Activated CD4-positive, alpha-beta T cell treated with anti-CD3 and anti-CD28 coated beads, Interleukin-2, amount 10 ng/mL, durations not matched to agents 24 days and 14 days (primary cell): Measurements from ENCODE around the gene TMEM156. TPM values are rescaled to one million over a fixed set of nuclear protein-coding genes. Genes with fewer than 3 reads are reported as not detected.
"Not testable (repeated sequence)": the region's sequence is repeated elsewhere in the genome, so short reads cannot be mapped to it uniquely, and the experiment has no call there.

Source experiments
- DNase-seq: peaks from one replicate; pipeline ENCODE4 v3.0.0; 2022
- H3K27ac Mint-ChIP-seq: one replicate; pipeline ENCODE4 v1.8.0; 2022; ENCODE audit warnings: mild to moderate bottlenecking, mixed read lengths
- H3K27me3 Mint-ChIP-seq: one replicate; pipeline ENCODE4 v1.8.0; 2022; ENCODE audit warnings: mixed read lengths
- H3K36me3 Mint-ChIP-seq: one replicate; pipeline ENCODE4 v1.8.0; 2022; ENCODE audit warnings: low read depth, mild to moderate bottlenecking, mixed read lengths
- H3K4me1 Mint-ChIP-seq: one replicate; pipeline ENCODE4 v1.8.0; 2021; ENCODE audit warnings: mixed read lengths
- H3K4me3 Mint-ChIP-seq: one replicate; pipeline ENCODE4 v1.8.0; 2022; ENCODE audit warnings: mild to moderate bottlenecking, moderate library complexity, mixed read lengths
- H3K9me3 Mint-ChIP-seq: one replicate; pipeline ENCODE4 v1.8.0; 2021; ENCODE audit warnings: mixed read lengths
- intact Hi-C: fragments of 100-400 bp; cut with micrococcal nuclease; formaldehyde crosslinking; loops from one replicate; pipeline ENCODE4 v1.15.1; 2023
- total RNA-seq: library from RNA; stranded (reverse); gene quantifications from 2 replicates; pipeline ENCODE4 v1.2.3, GENCODE V29; 2022

TMEM156 gene
- total RNA-seq, 1 donor from 2014 or later, result 26.9 TPM

- peak overlapping the region; percentile 87 for H3K27ac Mint-ChIP-seq
- H3K4me3 Mint-ChIP-seq, result no peak overlapping the region
- intact Hi-C loops, result loop anchor here (2.0 to 5.0 kb wide), 3 partner anchors 373 to 1002 kb away; no protein-coding TSS in a partner anchor
- H3K27me3 Mint-ChIP-seq, result no peaks in the 10 kb centered on the region
- peaks cover 72% of the 10 kb centered on the region for H3K36me3 Mint-ChIP-seq
- DNase-seq, result no peak
- no peaks in the 10 kb centered on the region for H3K9me3 Mint-ChIP-seq
- H3K4me1 Mint-ChIP-seq, result peaks cover 44% of the 10 kb centered on the region
Observed at GRCh38 chr4:38979511-38980230, 52.5 kb downstream of the TMEM156 start.

DNA sequence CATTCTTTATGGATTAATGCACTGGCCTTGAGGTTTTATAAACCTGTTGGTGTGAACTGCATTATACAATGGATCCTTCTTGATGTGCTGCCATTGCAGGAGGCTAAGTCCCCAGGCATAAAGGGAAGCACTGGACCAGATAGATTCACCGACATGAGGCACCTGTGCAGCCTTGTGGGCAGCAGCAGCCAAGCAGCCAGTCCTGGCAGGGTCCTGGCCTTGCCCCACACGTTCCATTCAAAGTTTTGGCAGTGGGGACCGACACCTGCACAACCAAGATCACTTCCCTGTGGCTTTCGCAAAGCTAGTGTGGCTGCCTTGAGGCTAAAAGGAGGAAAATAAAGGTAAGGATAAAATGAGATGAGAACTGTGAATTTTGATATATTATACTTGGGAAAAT, 53.1 kb downstream of the TMEM156 start:
- DNase-seq, result no peak
- H3K36me3 Mint-ChIP-seq, result peaks cover 68% of the 10 kb centered on the region
- H3K27me3 Mint-ChIP-seq, result no peaks in the 10 kb centered on the region
- no peaks in the 10 kb centered on the region for H3K9me3 Mint-ChIP-seq
- H3K27ac Mint-ChIP-seq, result no peak overlapping the region
- H3K4me3 Mint-ChIP-seq, result no peak overlapping the region
- intact Hi-C loops, result no loop called here
- H3K4me1 Mint-ChIP-seq, result peaks cover 38% of the 10 kb centered on the region

DNA sequence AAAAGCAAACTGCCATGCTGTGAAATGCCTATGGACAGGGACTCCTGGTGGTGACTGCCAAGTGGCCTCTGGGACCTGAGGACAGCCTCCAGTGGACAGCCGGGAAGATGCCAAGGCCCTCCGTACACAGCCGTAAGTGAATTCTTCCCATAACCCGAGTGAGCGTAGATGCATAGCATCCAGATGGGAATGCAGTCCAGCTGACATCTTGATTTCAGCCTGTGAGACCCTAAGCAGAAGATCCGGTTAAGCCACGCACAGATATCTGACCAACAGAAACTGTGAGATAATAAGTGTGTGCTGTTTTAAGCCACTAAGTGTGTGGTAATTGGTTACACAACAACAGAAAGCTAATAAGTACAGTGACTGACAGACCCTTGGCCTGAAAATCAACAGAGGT, 55.9 kb downstream of the TMEM156 start:
- H3K4me3 Mint-ChIP-seq, result no peak overlapping the region
- intact Hi-C loops, result no loop called here
- peaks cover 17% of the 10 kb centered on the region for H3K4me1 Mint-ChIP-seq
- H3K27me3 Mint-ChIP-seq, result no peaks in the 10 kb centered on the region
- no peak overlapping the region for H3K27ac Mint-ChIP-seq
- no peaks in the 10 kb centered on the region for H3K9me3 Mint-ChIP-seq
- peaks cover 54% of the 10 kb centered on the region for H3K36me3 Mint-ChIP-seq
- DNase-seq, result no peak

- H3K27me3 Mint-ChIP-seq, result no peaks in the 10 kb centered on the region
- DNase-seq, result no peak
- peaks cover 75% of the 10 kb centered on the region for H3K36me3 Mint-ChIP-seq
- peak overlapping the region; percentile 54 for H3K27ac Mint-ChIP-seq
- intact Hi-C loops, result no loop called here
- no peak overlapping the region for H3K4me3 Mint-ChIP-seq
- peaks cover 23% of the 10 kb centered on the region for H3K9me3 Mint-ChIP-seq
- H3K4me1 Mint-ChIP-seq, result peaks cover 25% of the 10 kb centered on the region
Observed at GRCh38 chr4:38968668-38969067, 63.5 kb downstream of the TMEM156 start.

DNA sequence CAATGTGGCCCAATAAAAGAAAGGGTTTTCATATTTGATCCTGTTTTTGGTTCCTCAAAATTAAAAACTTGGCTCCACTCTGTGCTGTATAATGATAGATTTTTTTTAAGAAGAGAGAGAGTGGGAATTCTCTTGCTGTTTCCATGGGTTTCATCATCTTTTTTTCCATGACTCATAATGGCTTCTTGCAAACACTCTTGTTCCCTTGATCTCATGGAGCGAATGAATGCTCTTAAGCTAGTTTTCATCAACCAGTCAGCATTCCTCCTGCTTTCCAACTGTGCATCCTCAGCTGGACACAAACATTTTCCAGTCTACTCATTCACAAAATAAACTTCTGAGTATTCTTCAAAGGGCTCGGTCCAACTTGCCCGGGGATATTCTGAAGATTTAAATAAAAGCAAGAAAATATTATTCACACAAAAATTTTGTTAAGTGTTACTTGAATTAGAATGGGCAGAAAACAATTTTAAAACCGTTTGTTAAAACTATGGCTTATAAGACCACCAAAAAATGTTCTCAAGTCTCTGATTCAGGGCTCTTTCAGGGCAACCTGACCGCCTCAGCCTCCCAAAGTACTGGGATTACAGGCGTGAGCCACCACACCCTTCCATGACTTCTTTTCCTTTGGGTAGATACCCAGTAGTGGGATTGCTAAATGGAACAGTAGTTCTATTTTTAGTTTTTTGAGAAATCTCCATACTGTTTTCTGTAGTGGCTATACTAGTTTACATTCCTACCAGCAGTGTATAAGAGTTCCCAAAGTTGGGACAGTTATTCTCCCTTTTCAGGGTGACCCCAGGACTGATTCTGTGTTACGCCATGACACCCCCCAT, 64.7 kb downstream of the TMEM156 start:
- H3K27me3 Mint-ChIP-seq, result no peaks in the 10 kb centered on the region
- intact Hi-C loops, result no loop called here
- H3K9me3 Mint-ChIP-seq, result peaks cover 27% of the 10 kb centered on the region
- H3K4me3 Mint-ChIP-seq, result peak overlapping the region; percentile 18
- H3K4me1 Mint-ChIP-seq, result peaks cover 25% of the 10 kb centered on the region
- no peak for DNase-seq
- peaks cover 79% of the 10 kb centered on the region for H3K36me3 Mint-ChIP-seq
- peak overlapping the region; percentile 80 for H3K27ac Mint-ChIP-seq

- DNase-seq, result no peak
- Mint-ChIP-seq H3K27me3 (no peaks in the 10 kb centered on the region), H3K4me3 (no peak overlapping the region), H3K9me3 (peaks cover 41% of the 10 kb centered on the region), H3K36me3 (peaks cover 85% of the 10 kb centered on the region), H3K4me1 (peaks cover 25% of the 10 kb centered on the region), H3K27ac (peak overlapping the region; percentile 81)
- intact Hi-C loops, result loop anchor here (1.0 kb wide), 1 partner anchor 8 kb away; no protein-coding TSS in a partner anchor
Observed at GRCh38 chr4:38965866-38966265, 66.3 kb downstream of the TMEM156 start.

DNA sequence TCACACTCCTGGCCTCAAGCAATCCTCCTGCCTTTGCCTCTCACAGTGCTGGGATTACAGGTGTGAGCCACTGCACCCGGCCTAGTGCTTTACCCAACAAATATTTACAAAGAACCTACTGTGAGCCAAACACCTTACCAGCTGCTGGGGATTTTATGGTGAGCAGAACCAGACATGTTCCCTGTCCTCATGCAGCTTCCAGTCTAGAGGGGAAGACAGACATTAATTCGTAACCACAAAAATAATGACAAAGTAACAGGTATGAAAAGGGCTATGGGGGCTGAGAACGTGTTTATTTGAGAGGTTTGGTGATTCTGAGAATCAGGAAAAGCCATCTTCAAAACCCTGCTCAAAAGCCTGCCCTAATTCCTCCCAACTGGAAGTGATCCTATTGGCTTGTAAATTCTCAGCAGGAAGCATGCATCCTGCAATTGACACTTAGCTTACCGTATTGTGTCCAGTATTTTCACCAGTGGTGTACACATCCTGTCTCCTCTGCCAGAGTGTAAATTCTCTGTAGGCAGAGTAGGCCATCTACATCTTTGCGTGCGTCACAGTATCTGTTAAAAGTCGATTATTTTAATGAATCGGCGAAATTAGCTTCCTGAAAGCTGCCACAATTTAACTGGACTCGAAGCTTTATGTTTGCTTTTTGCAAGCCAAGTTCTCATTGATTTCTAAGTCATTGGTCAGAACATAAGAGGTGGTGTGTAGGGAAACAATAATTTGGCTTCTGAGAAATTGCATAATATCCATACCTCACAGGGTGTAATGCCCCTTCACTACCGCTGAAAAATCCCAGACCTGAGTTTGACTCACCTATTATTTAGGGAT, 67.0 kb downstream of the TMEM156 start:
- Mint-ChIP-seq H3K36me3 (peaks cover 83% of the 10 kb centered on the region), H3K4me3 (no peak overlapping the region), H3K9me3 (peaks cover 44% of the 10 kb centered on the region), H3K27me3 (no peaks in the 10 kb centered on the region), H3K27ac (no peak overlapping the region), H3K4me1 (peaks cover 22% of the 10 kb centered on the region)
- DNase-seq, result no peak
- intact Hi-C loops, result no loop called here

DNA sequence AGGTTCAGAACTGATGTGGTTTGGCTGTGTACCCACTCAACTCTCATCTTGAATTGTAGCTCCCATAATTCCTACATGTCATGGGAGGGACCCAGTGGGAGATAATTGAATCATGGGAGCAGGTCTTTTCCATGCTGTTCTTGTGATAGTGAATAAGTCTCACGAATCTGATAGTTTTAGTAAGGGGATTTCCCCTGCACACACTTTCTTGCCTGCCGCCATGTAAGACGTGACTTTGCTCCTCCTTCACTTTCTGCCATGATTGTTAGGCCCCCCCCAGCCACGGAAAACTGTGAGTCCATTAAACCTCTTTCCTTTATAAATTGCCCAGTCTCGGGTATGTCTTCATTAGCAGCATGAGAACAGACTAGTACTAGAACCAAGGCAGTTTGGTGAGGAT, 73.0 kb downstream of the TMEM156 start:
- intact Hi-C loops, result loop anchor here (2.0 kb wide), 2 partner anchors 20 to 86 kb away; no protein-coding TSS in a partner anchor
- not testable (repeated sequence) for H3K27me3 Mint-ChIP-seq, DNase-seq
- H3K4me3 Mint-ChIP-seq, result peak overlapping the region; percentile 47
- peaks cover 41% of the 10 kb centered on the region for H3K4me1 Mint-ChIP-seq
- peaks cover 42% of the 10 kb centered on the region for H3K9me3 Mint-ChIP-seq
- H3K27ac Mint-ChIP-seq, result peak overlapping the region; percentile 97
- peaks cover 47% of the 10 kb centered on the region for H3K36me3 Mint-ChIP-seq

GRCh38 chr4:38958453-38959190, 73.6 kb downstream of the TMEM156 start:
- H3K27ac Mint-ChIP-seq, result peak overlapping the region; percentile 97
- intact Hi-C loops, result loop anchor here (1.0 to 2.0 kb wide), 8 partner anchors 8 to 86 kb away; partner anchors contain the start of gene TMEM156
- peaks cover 37% of the 10 kb centered on the region for H3K9me3 Mint-ChIP-seq

DNA sequence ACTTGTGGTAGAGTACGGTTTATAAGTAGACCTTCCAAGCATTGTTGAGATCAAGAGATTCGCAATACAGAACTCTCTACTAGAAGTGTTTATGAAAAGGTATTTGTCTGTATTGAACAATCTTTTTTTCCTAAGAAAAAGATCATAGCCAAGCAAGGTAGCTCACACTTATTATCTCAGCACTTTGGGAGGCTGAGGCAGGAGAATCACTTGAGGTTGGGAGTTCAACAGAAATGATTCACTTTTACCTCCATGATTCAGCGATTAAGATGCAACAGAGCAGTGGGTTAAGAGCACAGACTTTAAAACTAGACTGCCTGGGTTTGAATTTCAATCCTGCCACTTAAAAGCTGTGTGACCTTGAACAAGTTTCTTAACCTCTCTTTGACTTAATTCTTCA, 74.3 kb downstream of the TMEM156 start:
- Mint-ChIP-seq H3K4me1 (peaks cover 42% of the 10 kb centered on the region), H3K9me3 (peaks cover 36% of the 10 kb centered on the region), H3K27ac (peak overlapping the region; percentile 97), H3K36me3 (peaks cover 36% of the 10 kb centered on the region), H3K4me3 (peak overlapping the region; percentile 56), H3K27me3 (no peaks in the 10 kb centered on the region)
- intact Hi-C loops, result loop anchor here (1.0 to 2.0 kb wide), 8 partner anchors 8 to 87 kb away; partner anchors contain the start of gene TMEM156
- no peak for DNase-seq

More at GRCh38 chr4:38958453-38959190, 73.6 kb downstream of the TMEM156 start:
- Mint-ChIP-seq H3K4me1 (peaks cover 41% of the 10 kb centered on the region), H3K27me3 (no peaks in the 10 kb centered on the region), H3K36me3 (peaks cover 41% of the 10 kb centered on the region), H3K4me3 (peak overlapping the region; percentile 56)
- no peak for DNase-seq

DNA sequence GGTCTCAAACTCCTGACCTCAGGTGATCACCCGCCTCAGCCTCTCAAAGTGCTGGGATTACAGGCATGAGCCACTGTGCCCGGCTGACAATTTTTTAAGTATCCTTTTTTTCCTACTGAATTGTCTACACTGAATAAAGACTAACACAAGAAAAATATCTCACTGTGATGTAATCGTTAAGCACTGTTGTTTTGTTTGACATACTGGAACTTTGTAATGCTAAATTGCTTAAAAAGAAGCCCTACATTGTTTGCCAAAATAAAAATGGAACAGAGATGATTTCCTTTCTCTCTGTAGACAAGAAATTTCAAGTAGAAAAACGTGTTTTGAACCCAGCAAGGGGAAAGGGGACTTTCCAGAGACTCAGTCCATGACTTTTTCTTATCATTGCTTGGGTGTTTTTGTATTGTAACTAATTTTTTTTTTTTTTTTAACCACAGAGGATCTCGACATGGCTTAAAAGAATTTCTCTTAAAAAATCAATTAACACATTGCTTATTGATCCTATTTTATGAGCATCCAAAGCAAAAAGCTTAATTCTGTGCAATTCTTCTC, 74.9 kb downstream of the TMEM156 start:
- Mint-ChIP-seq H3K4me3 (peak overlapping the region; percentile 56), H3K36me3 (peaks cover 34% of the 10 kb centered on the region), H3K4me1 (peaks cover 47% of the 10 kb centered on the region), H3K27me3 (no peaks in the 10 kb centered on the region), H3K9me3 (peaks cover 32% of the 10 kb centered on the region), H3K27ac (peak overlapping the region; percentile 97)
- intact Hi-C loops, result no loop called here
- DNase-seq, result no peak

- no peak overlapping the region for H3K4me3 Mint-ChIP-seq
- intact Hi-C loops, result no loop called here
- no peaks in the 10 kb centered on the region for H3K27me3 Mint-ChIP-seq
- peak overlapping the region; percentile 97 for H3K27ac Mint-ChIP-seq
- peaks cover 21% of the 10 kb centered on the region for H3K36me3 Mint-ChIP-seq
- DNase-seq, result no peak
- peaks cover 48% of the 10 kb centered on the region for H3K4me1 Mint-ChIP-seq
- peaks cover 19% of the 10 kb centered on the region for H3K9me3 Mint-ChIP-seq
Observed at GRCh38 chr4:38955957-38956356, 76.3 kb downstream of the TMEM156 start.
